Measurements from ENCODE around the gene DCAF8L1. TPM values are rescaled to one million over a fixed set of nuclear protein-coding genes. Genes with fewer than 3 reads are reported as not detected.
A peak's percentile ranks its signal among the peaks of the same experiment; 100 is the strongest.

The DCAF8L1 gene
- total and polyA plus RNA-seq, 2 donors (not counting 1 experiment from before 2014, with no cell fraction given): not detected

- H3K27ac ChIP-seq (ENCODE audit: insufficient read depth, low read length): no peak overlapping the region
- no peak overlapping the region for H3K4me3 ChIP-seq (replicated peaks in 1 of 4; ENCODE audit: control extremely low read depth in 1 of 4, insufficient read depth in 1 of 4, low read depth in 3 of 4, low read length in 4 of 4)
- no peak for TF ChIP-seq CTCF (conservative IDR thresholded peaks at IDR 0.05 in 1 of 2, IDR thresholded peaks at IDR 0.05 in 1 of 2; ENCODE audit: low read depth in 1 of 2, low read length in 2 of 2)
- no peak for TF ChIP-seq EZH2 (IDR thresholded peaks at IDR 0.05; ENCODE audit: low read length, missing control alignments)
- no peak overlapping the region for H3K9ac ChIP-seq (ENCODE audit: insufficient read depth, low read length)
- no peaks in the 10 kb centered on the region for H4K20me1 ChIP-seq (ENCODE audit: control insufficient read depth, extremely low read depth, insufficient read depth, low read length)
- no peak for DNase-seq (ENCODE audit: low read depth in 2 of 2)
- no peaks in the 10 kb centered on the region for H3K36me3 ChIP-seq (ENCODE audit: control insufficient read depth, insufficient read depth, low read length)
- no peaks in the 10 kb centered on the region for H3K9me3 ChIP-seq (ENCODE audit: control insufficient read depth, insufficient read depth, low read depth, low read length)
- H3K79me2 ChIP-seq (ENCODE audit: control insufficient read depth, insufficient read depth, low read length): no peaks in the 10 kb centered on the region
- no peaks in the 10 kb centered on the region for H3K27me3 ChIP-seq (ENCODE audit: control insufficient read depth, insufficient read depth, low read length)
- no peak overlapping the region for H2AFZ ChIP-seq (ENCODE audit: low read length)
- no peaks in the 10 kb centered on the region for H3K4me1 ChIP-seq (ENCODE audit: control insufficient read depth, extremely low read depth, insufficient read depth, low read length)
- no peak overlapping the region for H3K4me2 ChIP-seq (ENCODE audit: extremely low read depth, insufficient read depth, low read length)
These were observed 12.4 kb downstream of the DCAF8L1 start for GRCh38 chrX:27968878-27969277.

GRCh38 chrX:27968352-27968751 is 12.9 kb downstream of the DCAF8L1 start:
- no peaks in the 10 kb centered on the region for H3K9me3 ChIP-seq (ENCODE audit: control insufficient read depth, insufficient read depth, low read depth, low read length)
- no peak overlapping the region for H3K4me2 ChIP-seq (ENCODE audit: extremely low read depth, insufficient read depth, low read length)
- no peaks in the 10 kb centered on the region for H3K27me3 ChIP-seq (ENCODE audit: control insufficient read depth, insufficient read depth, low read length)
- no peak for TF ChIP-seq EZH2 (IDR thresholded peaks at IDR 0.05; ENCODE audit: low read length, missing control alignments)
- TF ChIP-seq CTCF (conservative IDR thresholded peaks at IDR 0.05 in 1 of 2, IDR thresholded peaks at IDR 0.05 in 1 of 2; ENCODE audit: low read depth in 1 of 2, low read length in 2 of 2): no peak
- no peaks in the 10 kb centered on the region for H3K36me3 ChIP-seq (ENCODE audit: control insufficient read depth, insufficient read depth, low read length)
- H4K20me1 ChIP-seq (ENCODE audit: control insufficient read depth, extremely low read depth, insufficient read depth, low read length): no peaks in the 10 kb centered on the region
- H3K27ac ChIP-seq (ENCODE audit: insufficient read depth, low read length): no peak overlapping the region
- no peak overlapping the region for H3K9ac ChIP-seq (ENCODE audit: insufficient read depth, low read length)
- H2AFZ ChIP-seq (ENCODE audit: low read length): no peak overlapping the region
- no peak overlapping the region for H3K4me3 ChIP-seq (replicated peaks in 1 of 4; ENCODE audit: control extremely low read depth in 1 of 4, insufficient read depth in 1 of 4, low read depth in 3 of 4, low read length in 4 of 4)
- H3K4me1 ChIP-seq (ENCODE audit: control insufficient read depth, extremely low read depth, insufficient read depth, low read length): no peaks in the 10 kb centered on the region
- H3K79me2 ChIP-seq (ENCODE audit: control insufficient read depth, insufficient read depth, low read length): no peaks in the 10 kb centered on the region
- DNase-seq (ENCODE audit: low read depth in 2 of 2): no peak

GRCh38 chrX:27966955-27967354 is 14.3 kb downstream of the DCAF8L1 start:
- Histone ChIP-seq H3K4me2 (ENCODE audit: extremely low read depth, insufficient read depth, low read length) (no peak overlapping the region), H2AFZ (ENCODE audit: low read length) (no peak overlapping the region), H3K36me3 (ENCODE audit: control insufficient read depth, insufficient read depth, low read length) (no peaks in the 10 kb centered on the region), H3K9me3 (ENCODE audit: control insufficient read depth, insufficient read depth, low read depth, low read length) (no peaks in the 10 kb centered on the region), H3K4me1 (ENCODE audit: control insufficient read depth, extremely low read depth, insufficient read depth, low read length) (no peaks in the 10 kb centered on the region), H3K27ac (ENCODE audit: insufficient read depth, low read length) (no peak overlapping the region), H3K9ac (ENCODE audit: insufficient read depth, low read length) (no peak overlapping the region), H3K4me3 (replicated peaks in 1 of 4; ENCODE audit: control extremely low read depth in 1 of 4, insufficient read depth in 1 of 4, low read depth in 3 of 4, low read length in 4 of 4) (no peak overlapping the region), H3K27me3 (ENCODE audit: control insufficient read depth, insufficient read depth, low read length) (no peaks in the 10 kb centered on the region), H3K79me2 (ENCODE audit: control insufficient read depth, insufficient read depth, low read length) (no peaks in the 10 kb centered on the region), H4K20me1 (ENCODE audit: control insufficient read depth, extremely low read depth, insufficient read depth, low read length) (no peaks in the 10 kb centered on the region)
- TF ChIP-seq EZH2 (IDR thresholded peaks at IDR 0.05; ENCODE audit: low read length, missing control alignments) (no peak), CTCF (conservative IDR thresholded peaks at IDR 0.05 in 1 of 2, IDR thresholded peaks at IDR 0.05 in 1 of 2; ENCODE audit: low read depth in 1 of 2, low read length in 2 of 2) (no peak)
- peak; percentile 29 to 87 for DNase-seq (ENCODE audit: low read depth in 2 of 2)

Data from fibroblast of lung (primary cell).